Measurements from ENCODE around the gene NPFFR1. TPM values are rescaled to one million over a fixed set of nuclear protein-coding genes. Genes with fewer than 3 reads are reported as not detected.

The NPFFR1 gene
- total RNA-seq, 1 experiment from 2014 or later: 0.05 TPM

DNA sequence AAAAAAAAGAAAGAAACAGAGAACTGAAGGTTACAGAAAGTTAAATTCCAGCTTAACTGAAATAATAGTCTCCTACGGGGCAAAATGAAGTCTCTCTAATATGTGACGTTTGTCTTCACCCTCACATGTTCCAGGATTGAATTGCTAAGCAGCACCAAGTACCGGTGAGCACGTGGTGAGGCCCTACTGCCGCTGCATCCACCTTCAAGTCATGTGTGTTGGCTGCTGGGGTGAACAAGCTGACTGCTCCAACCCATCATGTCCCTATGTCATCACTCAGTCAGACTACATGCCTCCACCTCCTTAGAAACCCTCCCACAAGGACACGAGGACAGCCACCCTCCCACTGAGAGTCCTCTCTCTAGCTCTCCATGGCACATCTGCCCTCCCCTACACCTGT lies 35.4 kb upstream of the NPFFR1 start:
- Histone ChIP-seq H3K27ac (ENCODE audit: low read length) (no peak overlapping the region), H3K4me3 (ENCODE audit: low read depth in 2 of 2, low read length in 2 of 2) (no peak overlapping the region), H3K9me3 (ENCODE audit: control insufficient read depth, insufficient read depth, low read depth, low read length) (no peaks in the 10 kb centered on the region), H3K27me3 (ENCODE audit: control insufficient read depth, insufficient read depth, low read length) (no peaks in the 10 kb centered on the region), H3K4me1 (ENCODE audit: control insufficient read depth, insufficient read depth, low read length) (no peaks in the 10 kb centered on the region), H3K36me3 (ENCODE audit: control insufficient read depth, insufficient read depth, low read length) (no peaks in the 10 kb centered on the region)
- intact Hi-C loops (cut with micrococcal nuclease; ENCODE audit: unreplicated experiment) (no loop called here), in situ Hi-C loops (cut with HindIII; ENCODE audit: low pct_unique_long_range_greater_than_20kb, low sequenced_read_pairs) (no loop called here)
- no TSS peak for BruUV-seq (replicated peaks)
- ATAC-seq (no peak), DNase-seq (ENCODE audit: low read depth, low spot score) (no peak)
- no peak for TF ChIP-seq TCF7L2 (IDR thresholded peaks at IDR 0.05; ENCODE audit: low read depth, low read length)
- TF ChIP-seq, protein P1, sequence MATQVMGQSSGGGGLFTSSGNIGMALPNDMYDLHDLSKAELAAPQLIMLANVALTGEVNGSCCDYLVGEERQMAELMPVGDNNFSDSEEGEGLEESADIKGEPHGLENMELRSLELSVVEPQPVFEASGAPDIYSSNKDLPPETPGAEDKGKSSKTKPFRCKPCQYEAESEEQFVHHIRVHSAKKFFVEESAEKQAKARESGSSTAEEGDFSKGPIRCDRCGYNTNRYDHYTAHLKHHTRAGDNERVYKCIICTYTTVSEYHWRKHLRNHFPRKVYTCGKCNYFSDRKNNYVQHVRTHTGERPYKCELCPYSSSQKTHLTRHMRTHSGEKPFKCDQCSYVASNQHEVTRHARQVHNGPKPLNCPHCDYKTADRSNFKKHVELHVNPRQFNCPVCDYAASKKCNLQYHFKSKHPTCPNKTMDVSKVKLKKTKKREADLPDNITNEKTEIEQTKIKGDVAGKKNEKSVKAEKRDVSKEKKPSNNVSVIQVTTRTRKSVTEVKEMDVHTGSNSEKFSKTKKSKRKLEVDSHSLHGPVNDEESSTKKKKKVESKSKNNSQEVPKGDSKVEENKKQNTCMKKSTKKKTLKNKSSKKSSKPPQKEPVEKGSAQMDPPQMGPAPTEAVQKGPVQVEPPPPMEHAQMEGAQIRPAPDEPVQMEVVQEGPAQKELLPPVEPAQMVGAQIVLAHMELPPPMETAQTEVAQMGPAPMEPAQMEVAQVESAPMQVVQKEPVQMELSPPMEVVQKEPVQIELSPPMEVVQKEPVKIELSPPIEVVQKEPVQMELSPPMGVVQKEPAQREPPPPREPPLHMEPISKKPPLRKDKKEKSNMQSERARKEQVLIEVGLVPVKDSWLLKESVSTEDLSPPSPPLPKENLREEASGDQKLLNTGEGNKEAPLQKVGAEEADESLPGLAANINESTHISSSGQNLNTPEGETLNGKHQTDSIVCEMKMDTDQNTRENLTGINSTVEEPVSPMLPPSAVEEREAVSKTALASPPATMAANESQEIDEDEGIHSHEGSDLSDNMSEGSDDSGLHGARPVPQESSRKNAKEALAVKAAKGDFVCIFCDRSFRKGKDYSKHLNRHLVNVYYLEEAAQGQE (IDR thresholded peaks at IDR 0.05; ENCODE audit: insufficient read depth in 1 of 2, low read depth in 2 of 2, low read length in 1 of 2): no peak
- TF ChIP-seq CTCF (IDR thresholded peaks at IDR 0.05): no peak
- TF ChIP-seq POLR2AphosphoS5 (IDR thresholded peaks at IDR 0.05; ENCODE audit: low read depth, low read length): no peak
- TF ChIP-seq SIN3A (IDR thresholded peaks at IDR 0.05; ENCODE audit: borderline replicate concordance, insufficient read depth, low read depth, low read length): no peak
- POLR2A ChIA-PET: interaction anchor here (0.6 kb wide), 1 partner anchor 173 kb away, joined by 5 read pairs; the partner anchor contains the start of gene TYSND1
- CTCF ChIA-PET: no interaction called here

DNA sequence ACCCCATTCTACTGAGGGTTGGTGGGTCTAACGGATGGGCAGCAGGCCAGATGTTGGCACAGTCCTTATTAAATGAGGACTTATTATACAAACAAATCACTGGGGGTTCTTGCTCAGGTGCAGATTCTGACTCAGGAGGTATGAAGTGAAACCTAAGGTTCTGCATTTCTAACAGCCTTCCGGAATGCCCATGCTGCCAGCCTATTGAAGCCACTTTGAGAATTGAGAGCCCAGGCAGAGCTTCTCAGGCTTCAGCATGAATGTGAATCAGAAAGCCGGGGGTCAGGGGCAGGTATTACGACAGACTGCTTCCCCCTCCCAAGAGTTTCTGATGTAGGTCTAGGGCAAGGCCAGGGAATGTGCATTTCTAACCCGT lies 34.1 kb upstream of the NPFFR1 start:
- ATAC-seq: no peak
- POLR2A ChIA-PET: no interaction called here
- in situ Hi-C loops (cut with HindIII; ENCODE audit: low pct_unique_long_range_greater_than_20kb, low sequenced_read_pairs): no loop called here

More for the DNA sequence above, 34.1 kb upstream of the NPFFR1 start:
- Histone ChIP-seq H3K9me3 (ENCODE audit: control insufficient read depth, insufficient read depth, low read depth, low read length) (no peaks in the 10 kb centered on the region), H3K27me3 (ENCODE audit: control insufficient read depth, insufficient read depth, low read length) (no peaks in the 10 kb centered on the region), H3K4me3 (ENCODE audit: low read depth in 2 of 2, low read length in 2 of 2) (no peak overlapping the region), H3K36me3 (ENCODE audit: control insufficient read depth, insufficient read depth, low read length) (no peaks in the 10 kb centered on the region), H3K4me1 (ENCODE audit: control insufficient read depth, insufficient read depth, low read length) (no peaks in the 10 kb centered on the region), H3K27ac (ENCODE audit: low read length) (no peak overlapping the region)
- BruUV-seq (replicated peaks): no TSS peak
- intact Hi-C loops (cut with micrococcal nuclease; ENCODE audit: unreplicated experiment): no loop called here
- DNase-seq (ENCODE audit: low read depth, low spot score): no peak
- TF ChIP-seq POLR2AphosphoS5 (IDR thresholded peaks at IDR 0.05; ENCODE audit: low read depth, low read length) (no peak), SIN3A (IDR thresholded peaks at IDR 0.05; ENCODE audit: borderline replicate concordance, insufficient read depth, low read depth, low read length) (no peak), CTCF (IDR thresholded peaks at IDR 0.05) (no peak), TCF7L2 (IDR thresholded peaks at IDR 0.05; ENCODE audit: low read depth, low read length) (no peak)
- TF ChIP-seq, protein P1 (IDR thresholded peaks at IDR 0.05; ENCODE audit: insufficient read depth in 1 of 2, low read depth in 2 of 2, low read length in 1 of 2): no peak
- CTCF ChIA-PET: no interaction called here

Data from Panc1 (cell line).